Measurements from ENCODE around the gene CPM.

The CPM gene

GRCh38 chr12:68975811-68976210 is 42.8 kb upstream of the CPM start:
- no peak for ATAC-seq
- TF ChIP-seq ZC3H10 (CRISPR knock-in tag; IDR thresholded peaks at IDR 0.05), result no peak
- TF ChIP-seq ISL1 (CRISPR knock-in tag; IDR thresholded peaks at IDR 0.05), result no peak
- TF ChIP-seq CSDC2 (CRISPR knock-in tag; IDR thresholded peaks at IDR 0.05), result no peak
- TF ChIP-seq TSHZ2 (CRISPR knock-in tag; IDR thresholded peaks at IDR 0.05), result no peak
- no peak for TF ChIP-seq ESRRG (CRISPR knock-in tag; IDR thresholded peaks at IDR 0.05)
- TF ChIP-seq ZNF565 (CRISPR knock-in tag; conservative IDR thresholded peaks at IDR 0.05; ENCODE audit: low read depth), result no peak
- TF ChIP-seq RARB (CRISPR knock-in tag; IDR thresholded peaks at IDR 0.05), result no peak
- TF ChIP-seq TCF4 (CRISPR knock-in tag; IDR thresholded peaks at IDR 0.05; ENCODE audit: borderline replicate concordance), result no peak
- TF ChIP-seq ZNF8 (CRISPR knock-in tag; IDR thresholded peaks at IDR 0.05), result no peak
- no peak for TF ChIP-seq CSRNP3 (CRISPR knock-in tag; IDR thresholded peaks at IDR 0.05)

GRCh38 chr12:68972595-68972994 is 39.6 kb upstream of the CPM start:
- TF ChIP-seq CSDC2 (CRISPR knock-in tag; IDR thresholded peaks at IDR 0.05) (no peak), ZNF8 (CRISPR knock-in tag; IDR thresholded peaks at IDR 0.05) (no peak), PPARA (CRISPR knock-in tag; IDR thresholded peaks at IDR 0.05; ENCODE audit: borderline replicate concordance) (no peak), SNAI2 (CRISPR knock-in tag; IDR thresholded peaks at IDR 0.05) (no peak), RARB (CRISPR knock-in tag; IDR thresholded peaks at IDR 0.05) (no peak), ZFP3 (CRISPR knock-in tag; IDR thresholded peaks at IDR 0.05) (no peak), OSR1 (CRISPR knock-in tag; IDR thresholded peaks at IDR 0.05) (no peak), ARNTL (CRISPR knock-in tag; IDR thresholded peaks at IDR 0.05; ENCODE audit: borderline replicate concordance, low read depth) (no peak), PATZ1 (CRISPR knock-in tag; IDR thresholded peaks at IDR 0.05; ENCODE audit: borderline replicate concordance) (no peak), ZNF565 (CRISPR knock-in tag; conservative IDR thresholded peaks at IDR 0.05; ENCODE audit: low read depth) (no peak), TSHZ2 (CRISPR knock-in tag; IDR thresholded peaks at IDR 0.05) (no peak), ZFP30 (CRISPR knock-in tag; IDR thresholded peaks at IDR 0.05) (no peak), ZC3H10 (CRISPR knock-in tag; IDR thresholded peaks at IDR 0.05) (no peak), ZNF70 (CRISPR knock-in tag; IDR thresholded peaks at IDR 0.05) (no peak), POU6F1 (CRISPR knock-in tag; IDR thresholded peaks at IDR 0.05; ENCODE audit: borderline replicate concordance, low read depth) (no peak), CSRNP3 (CRISPR knock-in tag; IDR thresholded peaks at IDR 0.05) (no peak), TCF4 (CRISPR knock-in tag; IDR thresholded peaks at IDR 0.05; ENCODE audit: borderline replicate concordance) (no peak)
- no peak for ATAC-seq
